T follicular helper cell (primary cell): ENCODE results near the gene B3GNT3.

Experiments used
- DNase-seq: peaks from one replicate; pipeline ENCODE4 v3.0.0-alpha.2; 2020; ENCODE audit warnings: low read depth

Gene B3GNT3

DNA sequence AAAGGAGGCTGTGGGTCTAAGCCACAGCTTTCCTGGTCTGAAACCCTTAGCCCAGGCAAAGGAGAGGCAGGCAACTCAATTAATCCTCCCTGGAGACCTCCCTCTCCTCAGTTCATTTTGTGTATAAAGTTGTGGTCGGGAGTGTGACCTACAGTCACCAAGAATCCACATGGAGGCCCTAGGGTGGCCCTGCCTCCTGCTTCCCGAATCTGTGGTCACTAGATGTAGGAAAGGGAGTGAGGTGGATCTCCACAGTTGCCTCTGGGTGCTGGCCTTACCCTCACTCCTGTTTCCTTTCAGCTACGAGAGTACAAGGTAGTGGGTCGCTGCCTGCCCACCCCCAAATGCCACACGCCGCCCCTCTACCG is 66.0 kb downstream of the B3GNT3 start:
- no peak for DNase-seq

DNA sequence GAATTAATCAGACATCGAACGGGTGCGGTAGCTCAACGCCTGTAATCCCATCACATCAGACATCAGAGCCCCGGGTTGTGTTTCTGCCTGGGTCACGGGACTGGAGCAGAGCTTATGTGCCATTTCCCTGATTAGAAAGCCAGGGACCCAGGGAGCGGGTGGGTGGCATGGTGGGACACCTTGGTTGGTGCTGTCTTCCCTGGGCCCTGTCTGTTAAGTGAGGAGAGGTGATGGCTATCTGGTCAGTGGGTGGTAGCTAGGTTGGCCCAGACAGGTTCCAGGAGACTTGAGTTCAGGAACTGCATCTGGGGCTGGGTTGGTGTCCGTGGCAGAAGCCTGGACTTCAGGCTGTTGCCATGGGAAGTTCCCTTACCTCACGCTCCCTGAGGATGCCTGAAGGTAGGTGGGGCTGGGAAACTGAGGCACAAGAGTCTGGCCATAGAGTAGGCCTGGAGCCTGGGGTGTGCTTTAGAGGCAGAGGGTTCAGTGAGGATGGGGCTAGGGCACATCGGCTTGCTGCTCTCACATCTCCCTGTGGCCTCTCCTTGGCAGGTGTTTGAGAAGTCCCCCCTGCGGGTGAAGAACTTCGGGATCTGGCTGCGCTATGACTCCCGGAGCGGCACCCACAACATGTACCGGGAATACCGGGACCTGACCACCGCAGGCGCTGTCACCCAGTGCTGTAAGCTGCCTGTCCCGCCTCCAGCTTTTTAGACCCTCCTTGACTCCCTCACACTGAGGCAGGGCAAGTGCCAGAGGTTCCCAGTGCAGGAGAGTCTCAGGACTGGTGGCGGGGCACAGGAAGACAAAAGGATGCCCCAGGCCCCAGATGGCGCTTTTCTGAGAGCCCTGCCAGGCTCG is 66.8 kb downstream of the B3GNT3 start:
- DNase-seq = no peak

DNA sequence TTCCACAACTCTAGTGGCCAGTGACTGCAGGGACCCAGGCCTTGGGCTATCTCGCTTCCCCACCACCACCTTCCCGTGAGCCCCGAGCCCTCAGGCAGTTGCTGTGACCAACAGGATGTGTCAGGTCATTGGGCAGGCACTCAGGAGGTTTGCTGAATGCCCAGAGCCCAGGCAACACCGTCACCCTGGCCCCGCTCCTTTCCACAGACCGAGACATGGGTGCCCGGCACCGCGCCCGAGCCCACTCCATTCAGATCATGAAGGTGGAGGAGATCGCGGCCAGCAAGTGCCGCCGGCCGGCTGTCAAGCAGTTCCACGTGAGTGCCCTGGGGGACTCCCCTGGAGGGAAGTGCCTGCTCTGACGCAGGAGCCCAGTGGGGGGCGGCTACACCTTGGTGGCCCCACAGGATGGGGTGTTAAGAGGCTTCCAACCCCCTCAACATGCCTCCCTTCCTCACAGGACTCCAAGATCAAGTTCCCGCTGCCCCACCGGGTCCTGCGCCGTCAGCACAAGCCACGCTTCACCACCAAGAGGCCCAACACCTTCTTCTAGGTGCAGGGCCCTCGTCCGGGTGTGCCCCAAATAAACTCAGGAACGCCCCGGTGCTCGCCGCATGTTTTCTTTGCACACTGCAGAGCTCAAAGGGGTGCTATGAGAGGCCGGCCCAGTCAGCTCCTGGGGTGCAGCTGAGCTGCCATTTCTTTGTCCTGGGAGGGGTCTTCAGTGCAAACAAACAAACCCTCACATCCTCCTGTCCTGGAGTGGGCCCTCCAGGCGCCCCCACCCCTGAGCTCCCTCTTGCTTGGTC is 68.0 kb downstream of the B3GNT3 start:
- DNase-seq = no peak
